ENCODE measurements around the gene EYA2. TPM values are rescaled to one million over a fixed set of nuclear protein-coding genes. Genes with fewer than 3 reads are reported as not detected.

Gene EYA2
- total RNA-seq, 2 experiments from 2014 or later, result not detected

GRCh38 chr20:47210470-47210869, 315.8 kb downstream of the EYA2 start:
- Mint-ChIP-seq H3K4me3 (no peak overlapping the region), H3K9me3 (no peaks in the 10 kb centered on the region), H3K36me3 (peaks cover 6% of the 10 kb centered on the region), H3K27ac (no peak overlapping the region), H3K27me3 (no peaks in the 10 kb centered on the region), H3K4me1 (peaks cover 6% of the 10 kb centered on the region)
- no peak for DNase-seq

GRCh38 chr20:47211036-47211435, 316.4 kb downstream of the EYA2 start:
- Mint-ChIP-seq H3K27me3 (no peaks in the 10 kb centered on the region), H3K9me3 (no peaks in the 10 kb centered on the region), H3K36me3 (peaks cover 11% of the 10 kb centered on the region), H3K4me1 (peaks cover under 1% of the 10 kb centered on the region), H3K4me3 (no peak overlapping the region), H3K27ac (no peak overlapping the region)
- DNase-seq, result no peak

- Mint-ChIP-seq H3K9me3 (no peaks in the 10 kb centered on the region), H3K27me3 (no peaks in the 10 kb centered on the region)
- no peak for DNase-seq
Measured at GRCh38 chr20:47212606-47213207, 318.1 kb downstream of the EYA2 start.

GRCh38 chr20:47213966-47214365, 319.3 kb downstream of the EYA2 start:
- Mint-ChIP-seq H3K9me3 (no peaks in the 10 kb centered on the region), H3K36me3 (peaks cover 17% of the 10 kb centered on the region), H3K4me1 (no peaks in the 10 kb centered on the region), H3K27me3 (no peaks in the 10 kb centered on the region), H3K4me3 (no peak overlapping the region), H3K27ac (no peak overlapping the region)
- DNase-seq, result no peak

More at GRCh38 chr20:47212606-47213207, 318.1 kb downstream of the EYA2 start:
- peaks cover 9% of the 10 kb centered on the region for H3K36me3 Mint-ChIP-seq
- no peak overlapping the region for H3K4me3 Mint-ChIP-seq
- H3K4me1 Mint-ChIP-seq, result no peaks in the 10 kb centered on the region
- H3K27ac Mint-ChIP-seq, result no peak overlapping the region

GRCh38 chr20:47215653-47216397, 321.2 kb downstream of the EYA2 start:
- Mint-ChIP-seq H3K9me3 (no peaks in the 10 kb centered on the region), H3K36me3 (peaks cover 26% of the 10 kb centered on the region), H3K27me3 (no peaks in the 10 kb centered on the region), H3K4me1 (no peaks in the 10 kb centered on the region), H3K27ac (no peak overlapping the region), H3K4me3 (no peak overlapping the region)
- DNase-seq, result no peak

GRCh38 chr20:47216819-47217410, 322.3 kb downstream of the EYA2 start:
- H3K36me3 Mint-ChIP-seq, result peaks cover 29% of the 10 kb centered on the region

GRCh38 chr20:47217482-47218446, 323.1 kb downstream of the EYA2 start:
- Mint-ChIP-seq H3K27ac (no peak overlapping the region), H3K9me3 (no peaks in the 10 kb centered on the region), H3K27me3 (no peaks in the 10 kb centered on the region), H3K4me3 (no peak overlapping the region), H3K4me1 (no peaks in the 10 kb centered on the region), H3K36me3 (peaks cover 35% of the 10 kb centered on the region)
- no peak for DNase-seq

More at GRCh38 chr20:47216819-47217410, 322.3 kb downstream of the EYA2 start:
- H3K4me1 Mint-ChIP-seq, result no peaks in the 10 kb centered on the region
- no peaks in the 10 kb centered on the region for H3K27me3 Mint-ChIP-seq
- H3K4me3 Mint-ChIP-seq, result no peak overlapping the region
- H3K27ac Mint-ChIP-seq, result no peak overlapping the region
- no peak for DNase-seq
- H3K9me3 Mint-ChIP-seq, result no peaks in the 10 kb centered on the region

GRCh38 chr20:47220161-47220582, 325.5 kb downstream of the EYA2 start:
- H3K27ac Mint-ChIP-seq, result peak overlapping the region; percentile 8
- H3K4me1 Mint-ChIP-seq, result no peaks in the 10 kb centered on the region
- peak; percentile 36 for DNase-seq
- H3K27me3 Mint-ChIP-seq, result no peaks in the 10 kb centered on the region
- H3K36me3 Mint-ChIP-seq, result peaks cover 41% of the 10 kb centered on the region
- no peaks in the 10 kb centered on the region for H3K9me3 Mint-ChIP-seq
- no peak overlapping the region for H3K4me3 Mint-ChIP-seq

GRCh38 chr20:47221036-47221625, 326.5 kb downstream of the EYA2 start:
- no peak overlapping the region for H3K27ac Mint-ChIP-seq
- peaks cover 38% of the 10 kb centered on the region for H3K36me3 Mint-ChIP-seq
- H3K4me3 Mint-ChIP-seq, result no peak overlapping the region
- no peaks in the 10 kb centered on the region for H3K27me3 Mint-ChIP-seq
- DNase-seq, result no peak
- no peaks in the 10 kb centered on the region for H3K9me3 Mint-ChIP-seq
- H3K4me1 Mint-ChIP-seq, result no peaks in the 10 kb centered on the region

GRCh38 chr20:47222468-47223119, 328.0 kb downstream of the EYA2 start:
- Mint-ChIP-seq H3K36me3 (peaks cover 37% of the 10 kb centered on the region), H3K27ac (peak overlapping the region; percentile 8), H3K4me1 (no peaks in the 10 kb centered on the region), H3K9me3 (no peaks in the 10 kb centered on the region), H3K27me3 (no peaks in the 10 kb centered on the region), H3K4me3 (no peak overlapping the region)
- no peak for DNase-seq

- Mint-ChIP-seq H3K27ac (no peak overlapping the region), H3K27me3 (no peaks in the 10 kb centered on the region), H3K4me1 (no peaks in the 10 kb centered on the region), H3K36me3 (peaks cover 28% of the 10 kb centered on the region), H3K4me3 (no peak overlapping the region), H3K9me3 (no peaks in the 10 kb centered on the region)
- DNase-seq, result no peak
Measured at GRCh38 chr20:47223896-47224295, 329.3 kb downstream of the EYA2 start.

- Mint-ChIP-seq H3K4me1 (no peaks in the 10 kb centered on the region), H3K4me3 (no peak overlapping the region), H3K36me3 (peaks cover 28% of the 10 kb centered on the region), H3K9me3 (no peaks in the 10 kb centered on the region), H3K27me3 (no peaks in the 10 kb centered on the region), H3K27ac (peak overlapping the region; percentile 40)
- no peak for DNase-seq
Measured at GRCh38 chr20:47224300-47224791, 329.7 kb downstream of the EYA2 start.

GRCh38 chr20:47224857-47225256, 330.2 kb downstream of the EYA2 start:
- Mint-ChIP-seq H3K4me1 (no peaks in the 10 kb centered on the region), H3K27me3 (no peaks in the 10 kb centered on the region), H3K9me3 (no peaks in the 10 kb centered on the region), H3K36me3 (peaks cover 25% of the 10 kb centered on the region), H3K4me3 (no peak overlapping the region), H3K27ac (no peak overlapping the region)
- no peak for DNase-seq

- Mint-ChIP-seq H3K27me3 (no peaks in the 10 kb centered on the region), H3K27ac (no peak overlapping the region), H3K36me3 (peaks cover 19% of the 10 kb centered on the region), H3K9me3 (no peaks in the 10 kb centered on the region), H3K4me1 (no peaks in the 10 kb centered on the region), H3K4me3 (no peak overlapping the region)
- no peak for DNase-seq
Measured at GRCh38 chr20:47225458-47225857, 330.8 kb downstream of the EYA2 start.
